Natural killer cell (primary cell): ENCODE results near the gene CHST11. TPM values are rescaled to one million over a fixed set of nuclear protein-coding genes. Genes with fewer than 3 reads are reported as not detected.

Experiments used
- ATAC-seq, 3 donors: fragments of 150-1000 bp in 2 of 3; fragments of 200-7000 bp in 1 of 3; cut with Tn5 transposase; 1 replicate in 1 of 3; 2 replicates in 2 of 3; pipeline ENCODE4 v1.10.0; 2021; ENCODE audit warnings: mild to moderate bottlenecking in 2 of 3, moderate library complexity in 2 of 3
- DNase-seq, 2 donors: peaks; one replicate each; pipeline versions ENCODE4 v3.0.0 to v3.0.0-alpha.2; 2013 to 2021; ENCODE audit warnings: mixed read lengths in 1 of 2
- H3K27ac ChIP-seq: one replicate; pipeline ENCODE4 v1.5.1; 2013; ENCODE audit warnings: mild to moderate bottlenecking, low read length
- H3K27me3 ChIP-seq: one replicate; pipeline ENCODE4 v1.6.1; 2013; ENCODE audit warnings: low read length; ENCODE audit not compliant: control insufficient read depth, insufficient read depth
- H3K36me3 ChIP-seq: one replicate; pipeline ENCODE4 v1.6.1; 2013; ENCODE audit warnings: low read length; ENCODE audit not compliant: control insufficient read depth, insufficient read depth
- H3K4me1 ChIP-seq: one replicate; pipeline ENCODE4 v1.6.1; 2013; ENCODE audit warnings: low read length; ENCODE audit not compliant: control insufficient read depth, insufficient read depth
- H3K4me3 ChIP-seq: one replicate; pipeline ENCODE4 v1.5.1; 2013; ENCODE audit warnings: low read length
- H3K9me3 ChIP-seq: one replicate; pipeline ENCODE4 v1.6.1; 2013; ENCODE audit warnings: low read length; ENCODE audit not compliant: control insufficient read depth, insufficient read depth
- H3K27ac Mint-ChIP-seq, 2 donors: one replicate each; pipeline ENCODE4 v1.8.0; 2022; ENCODE audit warnings: mild to moderate bottlenecking in 2 of 2, mixed read lengths in 2 of 2, moderate library complexity in 1 of 2
- H3K27me3 Mint-ChIP-seq, 2 donors: one replicate each; pipeline ENCODE4 v1.8.0; 2022; ENCODE audit warnings: low read depth in 2 of 2, mixed read lengths in 2 of 2
- H3K36me3 Mint-ChIP-seq: one replicate; pipeline ENCODE4 v1.8.0; 2022; ENCODE audit warnings: mixed read lengths
- H3K4me1 Mint-ChIP-seq, 2 donors: one replicate each; pipeline ENCODE4 v1.8.0; 2022; ENCODE audit warnings: mixed read lengths in 2 of 2
- H3K4me3 Mint-ChIP-seq: one replicate; pipeline ENCODE4 v1.8.0; 2022; ENCODE audit warnings: mild to moderate bottlenecking, moderate library complexity, mixed read lengths
- H3K9me3 Mint-ChIP-seq, 2 donors: one replicate each; pipeline ENCODE4 v1.8.0; 2022; ENCODE audit warnings: mixed read lengths in 2 of 2
- WGBS: methylation state at CpG from one replicate; pipeline ENCODE4 v1.1.7; 2013; ENCODE audit warnings: missing lambda C conversion rate; ENCODE audit not compliant: insufficient coverage; 5-methylcytosine and 5-hydroxymethylcytosine counted together
- intact Hi-C: fragments of 100-400 bp; cut with micrococcal nuclease; formaldehyde crosslinking; loops from one replicate; pipeline ENCODE4 v1.14.2; 2022
- total RNA-seq, 4 donors: library from RNA; stranded (reverse); fragments of 120-200 nt in 1 of 4; gene quantifications; one replicate each; pipeline versions ENCODE4 v1.2.3 to v1.2.4, GENCODE V29; 2013 to 2022
- TF ChIP-seq, protein P1 (sequence below): fragments of 200-600 bp; IDR thresholded peaks from one replicate; pipeline ENCODE4 v1.8.0; 2022; ENCODE audit warnings: antibody characterized with exemption

The CHST11 gene
- total RNA-seq, 3 donors from 2014 or later (not counting 1 experiment from before 2014, with no cell fraction given) = 85.3 to 118 (median 96.1) TPM

DNA sequence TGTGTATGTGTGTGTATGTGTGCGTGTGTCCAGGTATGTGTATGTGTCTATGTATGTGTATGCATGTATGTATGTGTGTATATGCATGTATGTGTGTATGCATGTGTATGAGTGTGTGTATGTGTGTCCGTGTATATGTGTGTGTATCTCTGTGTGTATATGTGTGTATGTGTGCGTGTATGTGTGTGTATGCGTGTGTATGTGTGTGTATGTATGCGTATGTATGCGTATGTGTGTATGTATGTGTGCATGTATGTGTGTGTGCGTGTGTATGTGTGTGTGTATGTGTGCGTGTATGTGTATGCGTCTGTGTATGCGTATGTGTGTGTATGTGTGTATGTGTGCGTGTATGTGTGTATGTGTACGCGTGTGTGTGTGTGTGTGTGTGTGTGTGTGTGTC lies 31.6 kb downstream of the CHST11 start:
- no peaks in the 10 kb centered on the region for H3K36me3 ChIP-seq
- WGBS = 95% methylated on average over 13 of the region's 13 CpGs
- peaks cover 58% of the 10 kb centered on the region for H3K4me1 ChIP-seq
- Mint-ChIP-seq H3K27ac (peak overlapping the region; percentile 0 to 76), H3K4me3 (no peak overlapping the region), H3K27me3 (no peaks in the 10 kb centered on the region), H3K9me3 (no peaks in the 10 kb centered on the region), H3K4me1 (peaks cover 90 to 92% of the 10 kb centered on the region in 2 donors), H3K36me3 (no peaks in the 10 kb centered on the region)
- H3K9me3 ChIP-seq = no peaks in the 10 kb centered on the region
- ATAC-seq = no peak
- no peak overlapping the region for H3K27ac ChIP-seq
- intact Hi-C loops = no loop called here
- DNase-seq = no peak
- TF ChIP-seq, protein P1, sequence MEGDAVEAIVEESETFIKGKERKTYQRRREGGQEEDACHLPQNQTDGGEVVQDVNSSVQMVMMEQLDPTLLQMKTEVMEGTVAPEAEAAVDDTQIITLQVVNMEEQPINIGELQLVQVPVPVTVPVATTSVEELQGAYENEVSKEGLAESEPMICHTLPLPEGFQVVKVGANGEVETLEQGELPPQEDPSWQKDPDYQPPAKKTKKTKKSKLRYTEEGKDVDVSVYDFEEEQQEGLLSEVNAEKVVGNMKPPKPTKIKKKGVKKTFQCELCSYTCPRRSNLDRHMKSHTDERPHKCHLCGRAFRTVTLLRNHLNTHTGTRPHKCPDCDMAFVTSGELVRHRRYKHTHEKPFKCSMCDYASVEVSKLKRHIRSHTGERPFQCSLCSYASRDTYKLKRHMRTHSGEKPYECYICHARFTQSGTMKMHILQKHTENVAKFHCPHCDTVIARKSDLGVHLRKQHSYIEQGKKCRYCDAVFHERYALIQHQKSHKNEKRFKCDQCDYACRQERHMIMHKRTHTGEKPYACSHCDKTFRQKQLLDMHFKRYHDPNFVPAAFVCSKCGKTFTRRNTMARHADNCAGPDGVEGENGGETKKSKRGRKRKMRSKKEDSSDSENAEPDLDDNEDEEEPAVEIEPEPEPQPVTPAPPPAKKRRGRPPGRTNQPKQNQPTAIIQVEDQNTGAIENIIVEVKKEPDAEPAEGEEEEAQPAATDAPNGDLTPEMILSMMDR = no peak
- no peak overlapping the region for H3K4me3 ChIP-seq
- no peaks in the 10 kb centered on the region for H3K27me3 ChIP-seq

DNA sequence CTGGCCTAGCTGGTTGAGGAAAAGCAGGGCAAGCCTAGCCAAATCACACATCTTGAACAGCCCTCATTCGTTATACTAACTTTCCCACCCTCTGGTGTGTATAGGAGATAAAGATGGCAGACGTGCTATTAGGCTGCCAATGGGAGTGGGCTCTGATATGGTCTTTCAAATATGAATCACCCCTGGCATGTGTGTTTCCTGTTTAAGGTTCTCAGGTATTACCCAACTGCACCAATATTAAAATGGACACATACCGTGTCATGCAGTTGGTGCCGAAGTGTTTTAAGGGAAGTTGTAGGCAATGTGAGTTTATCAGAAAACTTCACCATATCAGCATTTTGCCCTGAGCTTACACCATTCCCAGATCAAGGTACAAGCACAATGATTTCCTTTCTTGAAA lies 33.4 kb downstream of the CHST11 start:
- Histone ChIP-seq H3K4me3 (no peak overlapping the region), H3K27ac (no peak overlapping the region), H3K36me3 (no peaks in the 10 kb centered on the region), H3K4me1 (peaks cover 58% of the 10 kb centered on the region), H3K27me3 (no peaks in the 10 kb centered on the region), H3K9me3 (no peaks in the 10 kb centered on the region)
- peaks cover 87 to 90% of the 10 kb centered on the region in 2 donors for H3K4me1 Mint-ChIP-seq
- H3K4me3 Mint-ChIP-seq = peak overlapping the region; percentile 41
- no peaks in the 10 kb centered on the region for H3K9me3 Mint-ChIP-seq
- H3K36me3 Mint-ChIP-seq = no peaks in the 10 kb centered on the region
- peak overlapping the region; percentile 83 to 94 for H3K27ac Mint-ChIP-seq
- WGBS = no CpG with 5 or more reads among the region's 4 CpGs
- TF ChIP-seq, protein P1 = no peak
- no peaks in the 10 kb centered on the region for H3K27me3 Mint-ChIP-seq
- ATAC-seq (peak; percentile 13 to 50 (median 18)), DNase-seq (no peak)
- intact Hi-C loops = no loop called here

DNA sequence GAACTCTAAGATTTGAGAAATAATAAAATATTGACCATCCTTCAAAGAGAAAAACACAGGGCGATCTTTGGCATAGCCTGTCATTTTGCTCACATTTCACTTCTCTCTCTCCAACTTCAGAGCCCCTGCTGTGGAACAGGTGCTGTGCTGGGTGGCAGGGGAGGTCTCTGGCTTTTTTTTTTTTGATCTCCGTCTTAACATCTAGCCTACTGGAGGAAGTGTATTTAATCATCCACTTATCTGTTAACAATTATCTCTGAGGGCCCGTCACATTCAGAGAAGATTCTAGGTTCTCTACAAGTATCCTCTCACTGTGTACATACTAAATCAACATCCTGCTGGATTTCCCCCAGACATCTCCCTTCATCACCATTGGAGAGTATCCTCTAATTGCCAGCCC lies 34.1 kb downstream of the CHST11 start:
- Mint-ChIP-seq H3K27ac (peak overlapping the region; percentile 83 to 94), H3K36me3 (no peaks in the 10 kb centered on the region), H3K4me3 (peak overlapping the region; percentile 55), H3K27me3 (no peaks in the 10 kb centered on the region), H3K9me3 (no peaks in the 10 kb centered on the region), H3K4me1 (peaks cover 84 to 87% of the 10 kb centered on the region in 2 donors)
- peak in 1 of 2 donors; percentile 29 for DNase-seq
- Histone ChIP-seq H3K4me3 (no peak overlapping the region), H3K27ac (no peak overlapping the region), H3K27me3 (no peaks in the 10 kb centered on the region), H3K36me3 (no peaks in the 10 kb centered on the region), H3K4me1 (peaks cover 55% of the 10 kb centered on the region), H3K9me3 (no peaks in the 10 kb centered on the region)
- intact Hi-C loops = no loop called here
- 47% methylated on average over 1 of the region's 3 CpGs for WGBS
- peak in 1 of 3 donors; percentile 4 for ATAC-seq
- TF ChIP-seq, protein P1 = no peak

DNA sequence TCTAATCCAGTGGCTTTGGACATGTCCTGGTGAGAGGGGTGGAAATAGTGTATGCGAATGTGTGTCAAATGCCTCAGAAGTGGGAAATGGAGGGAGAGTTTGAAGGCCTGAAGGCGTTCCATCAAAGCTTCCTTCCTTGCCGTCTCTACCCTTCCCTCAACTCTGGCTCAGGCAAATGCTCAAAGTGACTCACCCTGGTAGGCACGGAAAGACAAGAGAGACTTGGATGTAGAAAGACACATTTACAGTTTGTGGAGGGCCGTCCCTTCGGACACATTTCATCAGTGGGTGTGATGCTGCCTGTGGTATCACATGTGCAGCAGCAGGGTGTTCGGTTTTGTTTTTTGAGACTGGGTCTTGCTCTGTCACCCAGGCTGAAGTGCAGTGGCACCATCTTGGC lies 36.7 kb downstream of the CHST11 start:
- intact Hi-C loops = no loop called here
- no peak for ATAC-seq
- Mint-ChIP-seq H3K4me1 (peaks cover 82 to 83% of the 10 kb centered on the region in 2 donors), H3K36me3 (no peaks in the 10 kb centered on the region), H3K27ac (peak overlapping the region; percentile 91 to 94), H3K4me3 (peak overlapping the region; percentile 8), H3K9me3 (no peaks in the 10 kb centered on the region), H3K27me3 (no peaks in the 10 kb centered on the region)
- TF ChIP-seq, protein P1 = no peak
- 91% methylated on average over 6 of the region's 7 CpGs for WGBS
- Histone ChIP-seq H3K27ac (no peak overlapping the region), H3K4me3 (no peak overlapping the region), H3K9me3 (no peaks in the 10 kb centered on the region), H3K36me3 (no peaks in the 10 kb centered on the region), H3K27me3 (no peaks in the 10 kb centered on the region), H3K4me1 (peaks cover 59% of the 10 kb centered on the region)
- no peak for DNase-seq
